ENCODE measurements around the gene MRPS9.
A peak's percentile ranks its signal among the peaks of the same experiment; 100 is the strongest.

MRPS9 gene

DNA sequence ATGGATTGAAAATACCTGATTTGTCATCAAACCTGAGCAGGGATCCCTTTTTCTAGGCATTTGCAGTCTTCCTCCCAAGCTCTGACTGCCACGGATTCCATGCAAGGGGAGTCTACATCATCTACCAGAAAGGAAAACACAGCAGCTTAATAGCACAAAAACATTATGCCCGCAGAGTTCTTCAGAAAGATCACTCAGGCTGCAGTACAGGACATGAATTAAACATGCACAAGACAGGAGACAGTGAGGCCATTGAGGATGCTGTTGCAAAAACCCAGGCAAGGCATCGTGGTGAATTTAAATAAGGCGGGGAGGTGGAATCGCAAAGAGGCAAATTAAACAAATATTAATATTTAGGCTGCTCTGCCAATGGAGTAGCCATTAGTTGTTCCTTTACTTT, 88.5 kb downstream of the MRPS9 start:
- no peak for DNase-seq

DNA sequence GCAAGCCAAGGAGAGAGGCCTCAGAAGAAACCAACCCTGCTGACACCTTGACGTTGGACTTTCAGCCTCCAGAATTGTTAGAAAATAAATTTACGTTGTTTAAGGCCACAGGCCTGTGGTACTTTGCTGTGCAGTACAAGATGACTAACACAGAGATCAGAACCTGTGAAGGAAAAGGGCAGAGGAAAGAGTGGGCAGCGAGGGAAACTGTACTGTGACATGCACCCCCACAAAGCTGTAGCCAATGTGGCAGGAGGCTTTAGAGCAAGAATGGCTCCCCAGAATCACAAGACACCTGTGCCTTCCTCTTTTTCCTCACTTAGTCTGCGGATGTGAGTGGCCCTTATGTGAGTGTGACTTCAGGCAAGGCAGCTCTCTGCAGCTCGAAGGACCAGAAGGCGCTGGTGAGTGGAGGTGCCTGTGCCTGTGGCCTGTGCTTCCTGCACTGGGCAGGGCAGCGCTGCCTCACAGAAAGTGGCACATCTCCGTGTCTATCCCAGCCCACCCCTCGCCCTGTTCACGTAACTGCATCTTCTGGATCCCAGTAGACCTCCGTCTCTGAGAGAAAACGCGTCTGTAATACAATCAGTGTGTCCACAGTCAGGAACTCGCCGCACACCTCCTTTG, 89.5 kb downstream of the MRPS9 start:
- DNase-seq, result no peak

DNA sequence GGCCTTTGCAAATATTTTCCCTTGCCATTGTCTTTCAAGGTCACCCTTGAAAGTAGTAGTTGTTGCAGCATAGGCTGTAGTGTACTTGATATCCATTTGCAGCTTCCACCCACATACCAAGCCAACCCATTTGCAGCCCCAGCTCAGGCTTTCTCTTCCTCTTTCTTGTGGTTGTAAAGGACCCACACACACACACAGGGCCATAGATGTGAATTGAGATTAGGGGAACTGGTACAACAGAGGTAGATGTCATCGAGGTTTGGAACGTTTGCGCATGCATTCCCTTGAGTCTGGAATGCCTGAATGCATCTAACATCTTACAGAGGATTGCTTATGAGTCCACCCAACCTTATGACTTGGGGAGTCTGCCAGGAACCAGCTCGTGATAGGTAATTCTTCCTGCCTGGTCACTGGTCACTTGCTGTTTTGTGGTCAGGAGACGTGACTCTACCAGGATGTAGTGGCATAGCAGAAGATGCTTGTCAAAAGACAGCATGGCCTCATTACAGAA, 91.9 kb downstream of the MRPS9 start:
- peak in 1 of 2 donors; percentile 23 for DNase-seq

DNA sequence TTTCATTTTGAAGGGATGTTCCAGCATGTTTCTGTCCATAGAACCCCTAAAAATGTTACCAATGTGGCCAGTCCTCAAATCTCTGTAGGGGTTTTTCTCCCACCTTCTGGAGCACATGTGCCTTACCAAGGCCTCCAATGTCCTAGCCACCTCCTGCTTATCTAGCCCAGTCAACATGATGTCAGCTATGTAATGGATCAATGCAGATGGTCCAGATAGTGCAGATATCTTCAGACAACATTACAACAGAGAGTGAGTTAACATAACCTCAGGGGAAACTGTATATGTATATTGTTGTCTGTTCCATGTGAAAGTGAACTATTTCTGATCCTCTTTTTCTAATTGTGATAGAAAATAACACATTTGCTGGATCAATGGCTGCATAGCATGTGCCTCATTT, 92.7 kb downstream of the MRPS9 start:
- no peak for DNase-seq

DNA sequence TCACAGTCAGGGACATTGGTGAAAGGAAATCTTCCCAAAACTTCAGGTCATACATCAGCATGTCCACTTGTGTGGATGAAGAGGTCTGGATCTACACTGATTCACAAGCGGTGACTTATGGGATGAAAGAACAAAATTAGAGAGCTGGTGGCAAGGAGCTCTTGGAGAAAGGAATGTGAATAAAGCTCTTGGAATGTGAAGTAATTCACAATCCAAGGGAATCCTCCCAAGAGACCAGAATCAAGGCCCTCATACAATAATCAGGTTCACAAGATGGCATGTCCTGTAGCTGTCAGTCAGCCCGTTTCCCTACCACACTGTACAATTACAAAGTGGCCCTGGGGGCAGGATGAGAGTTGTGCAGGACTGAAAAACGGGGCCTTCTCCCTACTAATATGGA, 96.2 kb downstream of the MRPS9 start:
- no peak for DNase-seq

DNA sequence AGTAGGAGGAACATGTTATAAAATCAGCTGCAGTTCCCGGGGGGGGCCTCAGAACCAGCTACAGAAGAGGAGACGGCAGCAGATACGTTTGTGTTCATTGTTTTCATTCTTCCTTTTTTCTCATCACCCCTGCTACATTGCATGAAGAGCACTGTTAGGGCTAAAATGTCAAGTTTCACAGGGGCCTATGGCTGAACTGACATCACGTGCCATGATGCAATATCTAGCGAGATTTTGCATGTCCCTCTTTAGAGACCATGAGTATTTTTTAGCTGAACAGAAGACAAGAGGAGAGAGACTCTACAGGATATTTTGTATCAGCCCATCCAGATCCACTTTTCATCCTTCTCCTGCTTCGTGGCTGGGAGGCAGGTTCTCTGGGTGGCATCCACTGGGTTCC, 97.6 kb downstream of the MRPS9 start:
- DNase-seq, result no peak

DNA sequence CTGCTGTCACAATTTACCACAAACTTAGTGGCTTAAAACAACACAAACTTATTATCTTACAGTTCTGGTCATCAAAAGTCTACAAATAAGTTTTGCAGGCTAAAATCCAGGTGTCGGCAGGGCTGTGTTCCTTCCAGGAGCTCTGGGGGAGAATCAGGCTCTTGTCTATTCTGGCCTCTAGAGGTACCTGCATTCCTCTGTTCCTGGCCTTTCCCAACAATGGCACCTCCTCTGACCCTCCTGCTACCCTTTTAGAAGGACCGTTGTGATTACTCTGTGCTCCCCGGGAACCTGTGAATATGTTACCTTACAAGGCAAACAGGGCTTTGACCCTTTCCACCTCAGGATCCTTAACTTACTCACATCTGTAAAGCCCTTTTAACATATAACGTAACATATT, 98.5 kb downstream of the MRPS9 start:
- no peak for DNase-seq

DNA sequence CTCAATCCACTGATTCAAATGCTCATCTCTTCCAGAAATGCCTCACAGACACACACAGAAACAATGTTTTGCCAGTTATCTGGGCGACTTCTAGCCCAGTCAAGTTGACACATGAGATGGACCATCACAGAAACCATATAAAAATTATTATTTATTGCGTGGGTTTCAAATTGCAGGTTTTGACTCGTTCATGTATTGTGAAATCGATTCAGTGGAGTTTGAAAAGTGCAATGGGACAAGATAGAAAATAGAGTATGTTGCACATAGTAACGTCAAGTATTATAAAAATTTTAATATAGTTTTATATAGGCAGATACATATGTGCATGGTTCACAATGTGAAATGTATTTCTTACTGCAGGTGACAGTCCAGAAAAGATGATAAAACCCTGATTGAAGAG, 100.8 kb downstream of the MRPS9 start:
- no peak for DNase-seq

DNA sequence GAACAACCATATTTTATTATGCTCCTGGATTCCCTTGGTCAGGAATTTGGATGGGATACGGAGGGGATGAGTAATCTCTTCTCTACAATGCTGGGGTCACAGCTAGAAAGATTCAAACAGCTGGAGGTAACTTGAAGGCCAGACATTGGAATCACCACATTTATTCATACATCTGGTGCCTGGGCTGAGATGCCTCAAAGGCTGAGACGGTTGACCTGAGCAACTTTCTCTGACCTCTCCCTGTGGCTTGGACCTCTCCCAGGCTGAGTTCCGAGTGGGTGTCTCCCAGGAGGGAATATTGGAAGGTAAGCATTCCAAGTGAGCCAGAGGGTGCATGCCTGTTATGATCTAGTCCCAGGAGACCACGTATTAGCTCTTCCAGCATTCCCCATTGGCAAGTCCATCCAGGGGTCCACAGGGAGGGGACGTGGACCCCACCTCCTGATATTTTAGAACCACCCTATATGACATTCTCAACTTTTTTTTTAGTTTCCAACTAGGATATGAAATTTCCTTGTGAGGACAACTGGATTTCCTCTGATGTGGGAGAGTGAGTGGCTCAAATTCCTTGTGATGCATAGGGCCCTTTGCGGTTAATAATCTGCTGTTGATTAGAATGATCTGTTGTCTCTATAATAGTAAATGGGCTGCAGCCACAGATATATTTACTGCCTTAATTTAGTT, 101.8 kb downstream of the MRPS9 start:
- no peak for DNase-seq

DNA sequence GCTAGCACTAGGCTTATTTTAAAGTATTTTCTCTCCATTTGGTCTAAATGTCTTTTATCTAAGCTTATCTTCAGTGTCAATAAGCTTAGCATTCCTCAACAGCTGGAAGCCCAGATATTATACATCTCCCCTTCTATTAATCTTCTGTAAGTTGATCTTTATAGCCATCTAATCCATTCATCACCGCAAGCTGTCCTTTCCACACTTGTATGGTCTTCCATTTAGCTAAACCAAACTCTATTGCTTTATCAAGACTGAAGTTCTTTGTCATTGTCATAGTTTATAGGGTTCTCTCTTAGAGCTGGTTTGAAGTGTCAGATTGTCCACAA, 102.3 kb downstream of the MRPS9 start:
- DNase-seq, result no peak

DNA sequence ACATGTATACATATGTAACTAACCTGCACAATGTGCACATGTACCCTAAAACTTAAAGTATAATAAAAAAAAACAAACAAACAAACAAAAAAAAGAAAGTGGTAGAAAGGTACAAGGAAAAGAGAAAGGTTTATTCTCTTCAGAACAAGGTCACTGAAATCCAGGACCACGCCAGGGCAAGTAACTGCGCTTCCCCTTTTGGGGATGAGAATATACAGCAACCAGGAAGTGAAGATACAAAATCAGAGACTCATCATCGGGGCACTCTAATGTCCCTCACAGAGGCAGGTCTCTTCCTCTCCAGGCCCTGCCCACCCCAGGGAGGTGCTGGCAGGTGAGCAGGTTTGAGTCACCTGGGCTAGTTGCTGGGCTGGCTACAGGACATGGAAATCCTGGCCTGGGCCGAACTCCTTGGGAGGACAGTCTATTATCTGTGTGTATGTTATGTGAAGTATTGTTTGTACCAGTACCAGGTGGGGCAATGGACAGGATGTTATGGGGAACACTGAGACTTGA, 103.3 kb downstream of the MRPS9 start:
- no peak for DNase-seq

DNA sequence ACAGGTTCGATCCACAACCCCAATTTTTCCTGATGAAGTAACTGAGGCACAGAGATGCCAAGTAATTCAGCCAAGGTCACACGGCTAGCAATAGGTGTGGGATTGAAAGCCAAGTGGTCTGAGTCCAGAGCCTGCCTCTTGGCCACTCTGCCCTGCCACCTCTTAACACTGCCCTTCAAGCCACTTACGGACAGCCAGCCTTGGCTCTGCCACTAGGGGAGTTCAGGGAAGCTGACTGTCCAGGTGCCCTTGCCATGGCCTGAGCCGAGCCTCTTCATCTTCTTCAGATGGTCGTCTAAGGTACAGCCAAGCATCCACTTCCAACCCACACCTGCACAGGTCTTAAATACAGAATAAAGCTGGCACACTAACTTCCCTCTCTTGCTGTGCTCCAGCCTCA, 104.4 kb downstream of the MRPS9 start:
- DNase-seq, result no peak

DNA sequence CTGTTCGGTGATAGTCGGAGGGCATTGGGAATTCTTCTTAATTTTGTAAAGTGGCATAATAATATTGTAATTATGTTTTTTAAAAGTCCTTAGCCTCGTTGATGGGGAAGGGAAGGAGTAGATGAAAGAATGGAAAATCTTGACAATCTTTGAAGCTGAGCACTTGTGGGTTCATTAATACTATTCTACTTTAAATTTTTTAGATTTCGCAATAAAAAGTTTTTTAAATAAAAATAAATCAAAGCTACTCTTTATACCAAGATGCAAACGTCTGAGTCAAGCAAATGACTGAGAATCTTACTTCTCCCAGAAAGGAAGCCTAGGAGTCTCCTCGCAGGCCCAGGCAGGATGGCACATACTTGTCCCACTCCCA, 105.2 kb downstream of the MRPS9 start:
- DNase-seq, result no peak

DNA sequence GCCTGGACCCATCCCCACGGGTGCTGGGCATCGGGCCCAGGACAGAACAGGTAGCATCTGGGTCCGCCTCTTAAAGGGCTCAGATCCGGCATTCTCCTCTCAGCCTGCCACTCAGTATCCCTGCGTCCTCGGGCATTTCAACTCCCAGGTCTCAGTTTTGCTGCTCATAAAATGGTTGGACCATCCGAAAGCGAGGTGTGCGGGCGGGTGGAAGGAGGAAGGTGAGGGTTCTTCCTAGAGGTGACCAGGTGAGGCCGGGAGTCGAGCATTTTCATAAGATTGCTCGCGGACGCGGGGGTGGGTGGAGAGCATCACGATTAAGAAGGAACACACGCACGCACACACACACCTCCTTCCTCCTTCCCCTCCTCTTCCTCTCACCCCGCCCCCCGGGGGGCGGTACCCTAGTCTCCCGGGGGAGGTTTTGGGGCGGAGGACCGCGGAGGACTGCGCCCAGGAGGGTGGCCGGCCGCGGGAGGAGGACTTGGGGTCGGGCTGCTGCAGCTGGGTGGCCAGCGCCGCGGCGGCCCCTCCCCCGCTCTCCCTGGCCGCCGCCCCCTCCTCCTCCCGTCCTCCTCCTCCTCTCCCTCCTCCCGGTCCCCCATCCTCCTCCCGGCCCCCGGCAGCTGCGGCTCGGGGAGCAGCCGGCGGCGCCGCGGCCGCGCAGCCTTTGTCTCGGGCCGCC, 105.7 kb downstream of the MRPS9 start:
- DNase-seq, result peak; percentile 27 to 35

DNA sequence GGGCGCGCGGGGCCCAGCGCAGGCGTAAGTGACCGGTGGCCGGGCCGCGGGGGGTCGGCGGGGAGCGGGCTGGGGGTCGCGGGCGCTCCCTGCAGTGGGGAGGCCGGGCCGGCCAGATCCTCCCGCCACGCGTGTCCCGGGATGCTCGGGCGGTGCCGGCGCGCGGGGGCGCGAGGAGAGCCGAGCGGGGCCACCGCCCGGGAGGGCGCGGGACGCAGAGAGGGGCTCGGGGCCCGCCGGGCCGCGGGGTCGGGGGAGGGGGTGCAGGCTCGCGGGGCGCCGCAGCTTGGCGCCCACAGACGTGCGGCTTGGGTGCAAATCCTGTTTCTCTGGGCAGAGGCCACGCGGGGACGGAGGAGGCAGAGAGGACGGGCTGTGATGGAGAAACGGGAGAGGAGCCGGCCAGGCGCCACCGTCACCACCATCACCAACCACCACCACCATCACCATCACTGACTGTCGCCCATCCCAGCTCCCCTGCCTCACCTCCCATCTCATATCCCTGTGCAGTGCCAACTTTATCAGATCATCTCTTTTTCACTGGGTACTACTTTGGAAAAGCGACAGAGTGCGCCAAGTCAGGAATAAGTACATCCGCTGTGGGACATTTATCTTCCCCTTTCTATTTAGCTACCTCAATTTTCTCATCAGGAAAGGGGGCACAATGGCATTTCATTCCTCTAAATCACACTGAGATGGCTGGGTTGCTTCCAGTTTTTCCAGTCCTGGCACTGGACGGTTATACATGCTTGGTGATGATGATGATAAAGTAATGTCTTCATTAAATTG, 106.5 kb downstream of the MRPS9 start:
- no peak for DNase-seq

DNA sequence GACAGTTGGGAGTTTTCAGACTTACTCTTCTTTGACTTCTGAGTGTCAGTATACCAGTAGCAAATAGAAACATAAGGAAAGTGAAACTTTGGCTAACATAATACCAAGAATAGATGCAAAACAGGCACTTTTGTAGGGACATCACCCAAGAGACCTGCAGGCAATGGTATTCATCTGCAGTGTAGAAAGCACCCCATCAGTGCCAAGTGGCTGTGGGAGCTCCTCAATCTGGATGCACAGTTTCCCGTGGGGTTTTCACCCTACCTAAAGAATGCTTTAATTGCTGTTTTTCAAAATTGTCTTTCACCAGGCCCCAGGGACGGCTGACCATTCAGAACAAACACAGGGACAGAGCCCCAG, 107.1 kb downstream of the MRPS9 start:
- DNase-seq, result no peak

DNA sequence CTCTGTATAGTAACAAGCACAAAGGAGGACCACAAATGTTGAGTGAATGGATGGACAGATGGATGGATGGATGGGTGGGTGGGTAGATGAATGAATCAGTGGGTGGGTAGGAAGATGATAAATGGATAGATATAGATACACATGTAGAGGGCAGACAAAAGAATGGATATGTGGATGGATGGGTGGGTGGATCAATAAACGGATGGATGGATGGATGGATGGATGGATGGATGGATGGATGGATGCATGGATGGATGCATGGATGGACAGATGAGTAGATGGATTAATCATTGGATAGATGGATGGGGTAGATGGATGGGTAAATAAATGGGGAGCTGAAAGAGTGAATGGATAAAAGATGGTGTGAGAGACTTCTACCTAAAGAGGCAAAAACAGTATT, 111.4 kb downstream of the MRPS9 start:
- DNase-seq, result no peak
